Stimulated activated CD8-positive, alpha-beta memory T cell treated with anti-CD3 and anti-CD28 coated beads, Interleukin-7, amount 100 ng/mL, for 4 hours (primary cell): ENCODE data around the gene MRPL14.
"Not testable (repeated sequence)": the region's sequence is repeated elsewhere in the genome, so short reads cannot be mapped to it uniquely, and the experiment has no call there.

Source experiments
- DNase-seq, 2 donors: peaks; one replicate each; pipeline ENCODE4 v3.0.0-alpha.2; 2020; ENCODE audit warnings: low read depth in 2 of 2

MRPL14 gene

DNA sequence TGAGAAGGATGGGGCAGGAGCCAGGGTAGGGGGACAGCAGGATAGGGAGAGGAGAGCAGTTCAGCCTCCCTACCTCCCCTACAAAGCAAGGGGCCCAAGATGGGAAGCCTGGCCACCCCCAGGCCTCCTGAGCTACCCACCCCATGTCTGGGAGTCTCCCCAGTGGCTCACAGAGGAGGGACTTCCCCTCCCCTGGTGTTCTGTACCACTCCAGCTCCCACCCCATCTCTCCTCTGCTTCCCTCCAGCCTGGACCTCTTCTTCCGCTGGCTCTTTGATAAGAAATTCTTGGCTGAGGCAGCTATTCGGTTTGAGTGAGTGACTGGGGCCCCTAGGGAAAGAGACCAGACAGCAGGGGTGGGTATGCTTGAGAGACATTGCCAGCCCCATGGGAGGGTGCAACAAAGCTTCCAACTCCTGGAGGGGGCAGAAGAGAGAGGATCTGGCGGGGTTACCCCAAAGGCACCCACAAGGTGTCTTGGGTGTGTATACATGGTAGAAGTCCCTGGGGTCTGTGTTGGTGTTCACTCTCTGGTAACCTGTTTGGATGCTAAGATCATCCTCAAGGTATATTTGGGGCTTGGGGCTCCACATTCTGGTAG is 23.2 kb upstream of the MRPL14 start:
- no peak for DNase-seq

DNA sequence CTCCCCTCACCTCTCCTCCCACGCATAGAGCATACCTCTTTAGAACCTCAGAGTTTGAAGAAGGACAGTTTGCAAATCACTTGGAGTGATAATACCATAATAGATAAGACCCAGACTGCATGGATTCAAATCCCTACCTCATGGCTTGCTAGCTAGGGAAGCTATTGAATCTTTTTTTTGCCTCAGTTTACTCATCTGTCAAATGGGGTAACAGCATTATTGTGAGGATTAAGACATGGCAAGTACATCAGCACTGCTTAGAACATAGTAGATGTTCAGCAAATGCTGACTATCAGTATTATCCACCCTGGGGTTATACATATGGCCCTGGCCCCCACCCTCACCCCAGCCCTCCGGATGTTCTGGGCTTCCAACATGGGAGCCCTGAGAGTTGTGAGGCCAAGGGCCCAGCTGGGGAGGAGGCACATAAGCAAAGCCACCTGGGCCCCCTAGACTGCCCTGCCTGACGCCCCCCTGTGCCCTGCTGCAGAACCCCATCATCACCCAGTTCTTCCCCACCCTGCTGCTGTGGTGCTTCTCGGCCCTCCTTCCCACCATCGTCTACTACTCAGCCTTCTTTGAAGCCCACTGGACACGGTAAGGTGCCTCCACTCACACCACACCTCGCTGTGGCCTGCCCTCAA is 22.2 kb upstream of the MRPL14 start:
- no peak for DNase-seq

DNA sequence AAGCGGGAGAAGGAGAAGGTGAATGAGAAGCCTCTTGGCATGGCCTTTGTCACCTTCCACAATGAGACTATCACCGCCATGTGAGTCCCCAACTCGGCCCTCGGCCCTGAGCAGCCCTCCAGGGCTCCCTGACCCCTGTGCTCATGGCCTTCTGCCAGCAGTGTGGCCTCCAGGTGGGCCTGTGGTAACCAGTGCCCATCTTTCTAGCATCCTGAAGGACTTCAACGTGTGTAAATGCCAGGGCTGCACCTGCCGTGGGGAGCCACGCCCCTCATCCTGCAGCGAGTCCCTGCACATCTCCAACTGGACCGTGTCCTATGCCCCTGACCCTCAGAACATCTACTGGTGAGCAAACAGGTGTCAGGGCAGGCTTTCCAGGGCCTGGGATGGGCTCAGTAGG is 21.1 kb upstream of the MRPL14 start:
- DNase-seq = no peak

DNA sequence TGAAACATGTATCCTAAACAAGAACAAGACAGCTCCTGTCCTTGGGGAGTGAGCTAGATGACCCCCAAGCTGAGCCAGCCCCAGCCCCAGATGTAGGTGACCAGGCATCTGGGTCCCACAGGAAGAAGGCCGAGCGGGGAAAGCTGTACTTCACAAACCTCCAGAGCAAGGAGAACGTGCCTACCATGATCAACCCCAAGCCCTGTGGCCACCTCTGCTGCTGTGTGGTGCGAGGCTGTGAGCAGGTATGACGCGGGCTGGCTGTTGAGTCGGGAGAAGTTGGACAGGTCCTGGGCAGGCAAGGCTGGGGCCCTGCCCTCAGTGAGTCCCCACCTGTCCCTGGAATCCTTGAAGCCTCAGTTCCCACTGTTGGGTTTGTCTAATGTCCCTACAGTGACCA is 20.0 kb upstream of the MRPL14 start:
- no peak for DNase-seq

DNA sequence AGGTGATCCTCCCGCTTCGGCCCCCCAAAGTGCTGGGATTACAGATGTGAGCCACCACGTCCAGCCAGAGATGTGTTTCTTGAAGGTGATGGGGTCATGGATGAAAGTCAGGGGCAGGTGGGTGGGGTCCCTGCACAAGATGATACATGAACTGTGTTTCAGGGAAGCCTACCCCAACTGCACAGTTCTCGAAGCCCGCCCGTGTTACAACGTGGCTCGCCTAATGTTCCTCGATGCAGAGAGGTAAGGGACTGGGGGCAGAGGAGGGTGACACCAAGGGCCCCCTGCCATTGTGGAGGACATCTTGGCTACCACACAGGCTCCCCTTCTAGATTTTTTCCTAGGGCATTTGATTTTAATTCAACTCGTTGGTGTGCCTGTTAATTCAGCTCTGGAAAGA is 19.4 kb upstream of the MRPL14 start:
- no peak for DNase-seq

DNA sequence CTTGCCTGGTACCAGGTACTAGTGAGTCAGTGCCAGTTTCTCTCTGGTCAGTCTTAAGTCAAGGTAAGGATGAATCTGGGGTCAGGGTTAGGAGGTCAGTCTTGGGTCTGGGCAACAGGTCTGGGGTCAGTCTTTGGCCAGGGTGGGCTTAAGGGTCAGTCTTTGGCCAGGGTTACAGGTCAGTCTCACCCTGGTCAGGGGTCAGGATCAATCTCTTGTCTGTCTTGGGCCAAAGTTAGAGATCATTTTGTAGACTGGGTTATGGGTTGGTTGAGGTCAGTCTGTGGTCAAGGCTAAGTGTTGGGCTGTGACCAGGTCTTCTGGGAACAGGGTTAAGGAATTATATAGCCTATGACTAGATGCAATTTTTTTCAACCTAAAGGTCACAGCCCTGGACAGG is 18.6 kb upstream of the MRPL14 start:
- no peak for DNase-seq

DNA sequence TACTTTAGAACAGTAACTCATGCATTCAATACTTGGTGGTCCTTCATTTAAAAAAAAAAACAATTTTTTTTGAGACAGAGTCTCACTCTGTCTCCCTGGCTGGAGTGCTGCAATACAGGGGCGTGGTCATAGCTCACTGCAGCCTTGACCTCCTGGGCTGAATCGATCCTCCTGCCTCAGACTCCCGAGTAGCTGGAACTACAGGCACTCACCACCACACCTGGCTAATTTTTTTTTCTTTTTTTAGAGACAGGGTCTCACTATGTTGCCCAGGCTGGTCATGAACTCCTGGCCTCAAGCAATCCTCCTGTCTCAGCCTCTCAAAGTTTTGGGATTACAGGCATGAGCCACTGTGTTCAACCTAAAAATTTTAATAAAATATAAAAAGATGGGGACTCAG is 17.3 kb upstream of the MRPL14 start:
- not testable (repeated sequence) for DNase-seq

DNA sequence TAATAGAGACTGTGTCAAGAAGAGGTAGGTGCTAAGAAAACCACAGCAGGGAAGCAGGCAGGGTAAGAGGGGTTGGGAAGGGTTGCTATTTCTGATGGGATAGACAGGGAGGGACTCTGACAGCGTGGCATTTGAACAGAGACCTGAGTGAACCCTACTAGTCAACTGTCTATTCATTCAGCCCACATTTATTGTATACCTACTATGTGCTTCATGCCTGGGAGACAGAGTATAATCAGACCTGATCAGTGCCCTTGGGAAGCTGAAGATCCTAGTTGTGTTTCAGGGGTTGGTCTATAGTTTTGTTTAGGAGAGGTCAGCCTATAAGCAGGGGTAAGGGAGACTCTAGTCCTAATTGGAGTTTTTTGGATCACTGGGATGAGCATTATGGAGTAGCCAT is 16.5 kb upstream of the MRPL14 start:
- no peak for DNase-seq

DNA sequence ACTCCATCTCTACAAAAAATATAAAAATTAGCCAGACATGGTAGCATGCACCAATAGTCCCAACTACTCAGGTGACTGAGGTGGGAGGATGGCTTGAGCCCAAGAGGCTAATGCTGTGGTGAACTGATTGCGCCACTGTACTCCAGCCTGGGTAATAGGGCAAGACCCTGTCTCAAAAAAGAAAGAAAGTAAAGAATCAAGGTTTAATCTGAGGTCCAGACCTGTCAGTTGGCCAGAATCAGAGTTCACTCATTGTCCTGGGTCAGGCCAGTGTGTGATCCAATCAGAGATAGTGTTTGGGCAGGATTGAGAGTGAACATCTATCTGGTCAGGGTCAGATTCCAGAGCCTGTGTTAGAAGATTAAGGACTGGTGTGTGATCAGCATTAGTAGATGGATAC is 15.6 kb upstream of the MRPL14 start:
- no peak for DNase-seq

DNA sequence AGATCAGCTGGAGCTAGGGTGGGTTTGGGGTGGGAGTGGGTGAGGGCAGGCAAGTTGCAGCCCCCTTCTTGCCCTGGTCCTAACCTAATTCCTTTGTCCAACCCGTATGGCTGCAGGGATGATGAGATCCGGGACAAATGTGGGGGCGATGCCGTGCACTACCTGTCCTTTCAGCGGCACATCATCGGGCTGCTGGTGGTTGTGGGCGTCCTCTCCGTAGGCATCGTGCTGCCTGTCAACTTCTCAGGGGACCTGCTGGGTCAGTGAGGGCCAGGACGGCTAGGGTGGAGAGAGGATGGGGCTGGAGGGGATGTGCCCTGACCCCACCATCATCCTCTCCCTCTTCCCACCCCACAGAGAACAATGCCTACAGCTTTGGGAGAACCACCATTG is 12.1 kb upstream of the MRPL14 start:
- no peak for DNase-seq

DNA sequence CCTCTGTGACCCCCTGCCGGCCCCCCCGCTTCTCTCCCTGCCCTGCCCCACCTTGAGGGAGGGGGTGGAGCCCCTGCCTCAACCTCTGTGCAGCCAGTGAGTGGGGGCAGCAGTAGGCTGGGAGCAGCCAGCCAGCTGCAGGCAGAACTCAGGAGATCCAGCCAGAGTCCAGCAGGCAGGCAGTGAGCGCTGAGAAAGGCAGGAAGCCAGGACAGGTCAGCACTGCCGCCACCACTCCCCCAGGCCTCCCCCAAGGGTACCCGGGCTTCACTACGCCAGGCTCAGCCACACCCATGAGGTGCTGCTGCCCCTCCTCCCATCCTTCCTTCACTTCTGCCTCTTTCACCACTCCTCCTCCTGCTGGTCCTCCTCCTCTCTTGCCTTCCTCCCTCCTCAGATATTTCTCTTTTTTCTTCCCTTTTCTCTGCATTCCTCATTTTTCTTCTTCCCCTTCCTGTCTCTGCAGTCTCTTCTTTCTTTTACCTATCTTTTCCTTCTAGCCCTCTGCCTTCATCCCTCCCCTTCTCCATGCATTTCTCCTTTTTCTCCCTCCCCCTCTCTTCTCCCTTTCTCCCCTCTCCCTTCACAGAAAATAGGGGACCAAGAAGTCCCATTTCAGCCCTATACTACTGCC is 11.6 kb upstream of the MRPL14 start:
- DNase-seq = no peak

DNA sequence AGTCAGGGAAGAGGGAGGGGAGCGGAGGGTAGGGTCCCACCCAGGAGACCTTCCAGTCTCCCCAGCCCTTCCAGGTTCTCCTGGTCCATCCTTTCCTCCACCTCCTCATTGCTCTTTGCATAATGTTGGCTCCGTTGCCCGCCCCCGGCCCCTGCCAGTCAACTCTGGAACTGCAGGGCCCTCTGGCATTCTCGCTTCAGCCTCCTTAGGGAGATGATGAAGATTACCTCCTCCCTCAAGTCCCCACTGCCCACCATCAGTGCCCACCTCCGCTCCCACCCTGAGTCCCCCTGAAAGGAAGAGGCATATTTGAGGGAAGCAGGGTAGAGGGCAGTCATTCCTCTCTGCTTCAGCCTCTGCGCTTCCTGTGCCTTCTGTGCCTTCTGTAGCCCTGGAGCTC is 8.6 kb upstream of the MRPL14 start:
- no peak for DNase-seq

DNA sequence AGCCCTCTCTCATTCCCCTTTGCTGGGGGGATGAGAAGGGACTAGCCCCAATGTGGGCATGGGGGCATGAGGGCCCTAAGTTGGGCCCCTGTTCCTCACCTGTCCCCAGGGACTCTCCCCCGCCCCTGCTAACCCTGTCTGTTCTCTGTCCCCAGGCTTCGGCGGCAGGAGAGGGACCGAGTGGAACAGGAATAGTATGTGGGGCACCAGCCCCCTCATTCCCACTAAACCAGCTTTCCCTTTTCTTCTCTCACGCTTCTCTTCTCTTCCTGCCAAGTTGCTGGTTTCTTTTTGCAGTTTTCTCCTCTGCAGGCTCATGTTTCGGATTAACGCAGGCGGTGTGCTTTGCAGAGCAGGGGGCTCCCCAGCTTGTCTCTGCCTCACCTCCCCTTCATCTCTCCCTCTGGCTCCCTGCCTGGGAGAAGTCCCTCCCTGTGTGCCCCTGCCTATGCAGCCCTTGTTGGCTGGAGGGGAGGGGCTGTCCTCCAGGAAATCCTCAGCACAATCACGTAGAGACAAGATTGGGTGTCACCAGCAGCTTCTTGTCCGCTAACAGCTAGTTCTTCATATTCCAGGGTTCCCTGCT is 8.0 kb upstream of the MRPL14 start:
- no peak for DNase-seq

DNA sequence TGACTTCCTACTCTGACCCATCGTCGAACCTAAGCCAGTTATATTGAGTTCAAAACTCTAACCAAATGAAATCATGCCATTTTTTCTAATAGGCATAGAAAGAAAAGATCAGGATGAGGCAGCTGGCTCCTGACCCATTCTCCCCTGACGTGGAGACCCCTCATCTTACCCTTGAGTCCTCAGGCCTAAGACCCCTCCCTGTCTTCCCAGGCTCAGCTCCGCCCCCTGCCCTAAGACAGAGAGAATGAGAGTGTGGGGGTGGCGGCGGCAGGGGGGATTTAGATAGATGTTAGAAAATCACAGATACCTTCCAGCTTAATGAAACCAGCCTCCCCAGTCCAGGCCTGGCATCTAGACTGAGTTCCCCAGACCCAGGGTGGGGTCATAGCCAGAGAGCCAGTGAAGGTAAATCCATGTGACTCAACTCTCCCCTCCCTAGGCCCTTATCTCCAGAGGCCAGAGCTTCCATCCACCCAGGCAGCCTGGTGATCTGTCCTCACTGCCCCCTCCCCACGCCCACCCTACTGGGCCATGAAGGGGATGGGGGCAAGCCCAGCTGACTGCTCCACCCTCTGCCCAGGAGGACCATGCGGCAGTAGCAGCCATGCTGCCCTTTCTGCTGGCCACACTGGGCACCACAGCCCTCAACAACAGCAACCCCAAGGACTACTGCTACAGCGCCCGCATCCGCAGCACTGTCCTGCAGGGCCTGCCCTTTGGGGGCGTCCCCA is 6.9 kb upstream of the MRPL14 start:
- DNase-seq = no peak

DNA sequence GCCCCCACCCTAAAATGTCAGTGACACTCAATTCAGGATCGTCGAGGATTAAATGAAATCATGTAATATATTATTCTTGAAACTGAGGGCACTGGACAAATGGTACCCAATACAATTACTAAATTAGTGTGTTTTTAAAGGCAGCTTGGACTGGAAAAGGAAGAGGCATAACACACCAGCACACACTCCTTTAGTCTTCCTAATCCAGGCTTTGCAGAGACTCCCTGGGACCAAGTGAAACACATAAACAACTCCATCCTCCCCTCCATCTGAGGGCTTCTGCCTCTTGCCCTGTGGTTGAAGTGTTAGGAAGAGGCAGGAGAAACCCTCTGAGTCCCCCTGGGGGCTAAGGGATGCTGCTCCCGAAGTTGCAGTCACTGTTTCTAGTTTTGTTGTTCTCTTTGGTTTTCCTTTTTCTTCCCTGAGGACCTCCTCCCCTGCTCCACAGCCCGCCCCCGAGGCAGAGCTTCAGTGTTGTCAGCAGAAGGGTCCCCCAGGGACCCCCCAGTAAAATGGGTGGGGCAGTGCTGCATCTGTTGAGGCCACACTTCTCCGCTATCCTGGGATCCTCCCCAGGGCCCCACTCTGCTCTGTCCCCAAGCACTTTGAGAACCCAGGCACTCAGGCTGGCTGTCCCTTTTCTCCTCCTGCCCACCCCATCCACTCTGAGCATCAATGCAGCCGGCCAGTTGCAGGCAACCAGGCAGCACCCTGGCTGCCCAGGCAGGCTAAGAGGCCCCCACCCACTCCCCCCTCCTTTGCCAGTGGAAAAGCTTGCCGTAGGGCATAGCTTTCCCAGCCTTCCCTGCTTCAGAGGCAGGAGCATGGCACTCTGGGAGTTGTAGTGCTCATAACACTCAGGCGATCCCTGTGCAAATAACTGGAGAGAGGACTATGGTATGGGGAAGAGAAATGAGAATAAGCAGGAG is 6.0 kb upstream of the MRPL14 start:
- DNase-seq = no peak

DNA sequence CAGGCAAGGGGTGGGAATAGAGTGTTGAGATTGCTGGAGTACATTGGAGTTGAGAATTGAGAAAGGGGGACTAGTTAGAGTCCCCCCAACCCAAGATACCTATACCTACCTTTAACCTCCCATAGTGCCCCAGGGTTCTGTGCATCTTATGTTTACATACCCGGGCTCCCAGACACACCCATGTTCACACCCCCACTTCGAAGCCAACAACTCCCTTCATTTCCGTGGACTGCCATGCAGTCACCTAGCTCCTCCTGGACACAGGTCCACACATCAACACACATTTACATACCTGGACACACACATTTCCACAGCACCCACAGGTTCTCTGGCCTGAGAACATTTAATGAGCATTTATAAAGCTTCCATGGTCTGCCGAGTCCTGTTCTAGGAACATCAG is 5.2 kb upstream of the MRPL14 start:
- no peak for DNase-seq

DNA sequence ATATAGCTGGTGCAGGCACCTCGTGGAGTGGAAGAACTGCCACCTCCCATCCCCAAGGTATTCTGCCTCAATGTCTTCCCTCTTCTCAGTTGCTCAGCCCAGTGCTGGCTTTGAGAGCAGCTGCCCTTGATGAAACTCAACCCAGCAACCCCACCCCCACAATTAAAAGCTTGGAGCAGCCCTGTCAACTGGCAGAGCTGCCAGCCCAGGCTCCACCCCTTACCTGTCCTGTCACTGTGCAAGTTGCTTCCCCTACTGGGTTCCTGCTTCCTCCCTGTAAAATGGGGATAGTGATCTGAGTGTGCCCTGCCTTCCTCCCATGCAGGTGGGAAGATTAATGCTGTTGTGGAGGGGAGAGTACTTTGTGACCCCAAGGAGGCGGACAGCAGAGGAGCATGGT is 4.6 kb upstream of the MRPL14 start:
- DNase-seq = no peak

DNA sequence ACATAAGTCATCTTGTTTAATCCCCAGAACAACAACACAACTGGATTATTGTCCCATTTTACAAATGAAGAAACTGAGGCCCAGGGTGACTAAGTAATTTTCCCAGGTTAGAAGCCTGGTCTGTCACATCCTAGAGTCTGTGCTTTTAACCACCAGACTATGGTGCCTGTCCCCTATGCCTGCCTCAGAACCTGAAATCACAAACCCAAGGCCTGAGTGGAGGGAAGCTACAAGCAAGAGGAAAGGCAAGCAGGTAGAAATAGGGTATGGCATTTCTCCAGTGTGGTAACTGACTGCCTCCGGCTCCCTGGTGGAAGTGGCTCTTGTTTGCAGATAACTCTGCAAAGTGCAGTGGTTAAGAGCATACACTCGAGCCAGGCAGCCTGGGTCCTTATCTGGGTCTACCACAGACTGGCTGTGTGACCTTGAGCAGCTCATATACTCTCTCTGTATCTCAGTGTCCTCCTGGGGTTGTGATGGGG is 2.6 kb upstream of the MRPL14 start:
- no peak for DNase-seq

DNA sequence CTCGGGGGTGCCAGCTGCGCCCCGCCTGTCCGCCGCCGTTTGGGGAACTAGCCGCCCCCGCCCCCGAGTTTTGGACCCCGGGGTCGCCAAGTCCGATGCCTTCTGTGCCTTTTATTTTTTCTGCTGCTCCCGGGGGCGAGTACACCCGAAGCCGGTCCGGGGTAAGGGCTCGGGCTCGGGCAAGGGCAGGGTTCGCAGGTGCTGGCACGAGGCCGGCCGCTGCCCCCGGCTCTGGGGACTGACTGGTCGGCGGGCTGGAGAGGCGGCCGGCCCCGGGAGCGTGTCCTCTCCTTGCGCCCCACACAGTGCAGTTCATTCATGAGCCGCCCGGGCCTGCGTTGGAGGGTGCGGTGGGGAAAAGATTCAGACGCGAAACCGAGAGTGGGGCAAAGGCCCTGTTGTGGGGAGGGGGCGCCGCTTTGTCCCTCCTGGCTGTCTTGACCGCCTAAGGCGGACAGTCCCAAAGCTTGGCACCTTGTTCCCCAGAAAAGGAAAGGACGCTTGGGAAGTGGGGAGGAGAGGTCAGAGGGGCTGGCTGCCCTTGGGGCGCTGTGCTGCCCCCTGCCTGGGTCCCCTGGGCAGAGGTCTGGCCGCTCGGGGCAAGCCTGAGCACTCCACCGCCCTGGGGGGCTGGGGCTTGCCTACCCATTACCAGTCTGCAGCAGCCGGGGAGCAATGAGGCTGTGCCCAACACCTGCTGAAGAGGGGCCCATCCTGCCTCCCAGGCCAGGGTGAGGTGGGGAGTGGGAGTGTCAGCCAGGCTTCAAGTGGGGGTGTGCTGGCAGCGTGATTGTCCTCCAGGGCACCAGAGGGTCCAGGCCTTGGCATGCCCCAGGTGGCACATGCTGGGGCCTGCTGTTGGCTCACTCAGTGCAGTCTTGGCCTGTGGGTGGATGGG is 1.0 kb upstream of the MRPL14 start:
- no peak for DNase-seq
